Gastroesophageal sphincter (tissue), 3 donors: ENCODE results near the gene FBXL17.

Experiments
- EP300 ChIP-seq: sonication (generic); formaldehyde crosslinking; IDR thresholded peaks from one replicate; pipeline ENCODE4 v1.6.1; 2017; ENCODE audit warnings: antibody characterized with exemption, mild to moderate bottlenecking
- TF ChIP-seq, protein P1 (sequence below), 4 experiments: fragments of 200-600 bp in 2 of 4; fragments of 450-650 bp in 2 of 4; sonication (generic) in 1 of 4; IDR thresholded peaks; one replicate each; pipeline ENCODE4 v1.5.1; 2017 to 2019; ENCODE audit warnings: antibody characterized with exemption in 4 of 4, mild to moderate bottlenecking in 2 of 4, moderate library complexity in 2 of 4

DNA sequence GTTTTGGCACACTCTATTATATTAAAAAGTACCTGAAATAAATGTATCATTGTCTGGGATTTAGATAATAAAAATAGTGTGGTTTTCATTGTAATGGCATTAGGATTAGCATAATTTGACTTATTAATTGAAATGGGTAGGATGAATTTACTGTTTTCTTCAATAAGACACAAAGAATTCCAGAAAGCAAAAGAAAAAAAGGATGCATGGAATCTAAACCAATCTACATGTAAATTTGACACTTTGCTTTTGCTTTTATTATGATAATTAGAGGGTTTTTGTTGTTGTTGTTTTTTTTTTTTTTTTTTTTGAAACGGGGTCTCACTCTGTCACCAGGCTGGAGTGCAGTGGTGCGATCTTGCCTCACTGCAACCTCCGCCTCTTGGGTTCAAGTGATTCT, 406.3 kb downstream of the FBXL17 start:
- TF ChIP-seq, protein P1, sequence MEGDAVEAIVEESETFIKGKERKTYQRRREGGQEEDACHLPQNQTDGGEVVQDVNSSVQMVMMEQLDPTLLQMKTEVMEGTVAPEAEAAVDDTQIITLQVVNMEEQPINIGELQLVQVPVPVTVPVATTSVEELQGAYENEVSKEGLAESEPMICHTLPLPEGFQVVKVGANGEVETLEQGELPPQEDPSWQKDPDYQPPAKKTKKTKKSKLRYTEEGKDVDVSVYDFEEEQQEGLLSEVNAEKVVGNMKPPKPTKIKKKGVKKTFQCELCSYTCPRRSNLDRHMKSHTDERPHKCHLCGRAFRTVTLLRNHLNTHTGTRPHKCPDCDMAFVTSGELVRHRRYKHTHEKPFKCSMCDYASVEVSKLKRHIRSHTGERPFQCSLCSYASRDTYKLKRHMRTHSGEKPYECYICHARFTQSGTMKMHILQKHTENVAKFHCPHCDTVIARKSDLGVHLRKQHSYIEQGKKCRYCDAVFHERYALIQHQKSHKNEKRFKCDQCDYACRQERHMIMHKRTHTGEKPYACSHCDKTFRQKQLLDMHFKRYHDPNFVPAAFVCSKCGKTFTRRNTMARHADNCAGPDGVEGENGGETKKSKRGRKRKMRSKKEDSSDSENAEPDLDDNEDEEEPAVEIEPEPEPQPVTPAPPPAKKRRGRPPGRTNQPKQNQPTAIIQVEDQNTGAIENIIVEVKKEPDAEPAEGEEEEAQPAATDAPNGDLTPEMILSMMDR (IDR thresholded peaks at IDR 0.05): no peak
- no peak for TF ChIP-seq EP300
